ENCODE results near the gene GPR137.
"Not testable (repeated sequence)": the region's sequence is repeated elsewhere in the genome, so short reads cannot be mapped to it uniquely, and the experiment has no call there.

Gene GPR137

DNA sequence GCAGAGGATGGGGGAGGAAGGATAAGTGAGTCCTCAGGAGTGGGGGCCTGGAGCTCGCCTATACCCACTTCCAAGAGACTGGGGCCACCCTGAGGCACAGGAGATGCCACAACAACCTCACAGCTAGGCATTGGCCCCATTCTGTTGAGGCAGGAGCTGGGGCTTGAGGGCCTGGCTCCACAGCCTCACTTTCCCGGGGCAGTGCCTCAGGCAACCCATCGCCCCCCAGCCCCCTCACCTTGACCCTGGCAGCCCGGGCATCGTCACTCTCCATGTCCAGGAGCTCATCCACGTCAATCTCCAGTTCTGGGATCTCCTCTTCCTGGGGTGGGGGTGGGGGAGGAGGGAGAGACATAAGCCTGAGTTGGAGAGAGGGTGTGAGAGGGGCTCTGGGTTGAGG lies 40.7 kb upstream of the GPR137 start:
- Histone ChIP-seq H3K27ac (peak overlapping the region; percentile 89; the same call in 1 of the 2 replicates), H3K27me3 (ENCODE audit: insufficient read depth, low read depth, severe bottlenecking) (no peaks in the 10 kb centered on the region), H3K36me3 (peaks cover 29% of the 10 kb centered on the region), H3K9me3 (ENCODE audit: severe bottlenecking) (no peaks in the 10 kb centered on the region), H3K4me3 (ENCODE audit: low read depth, low read length) (peak overlapping the region; percentile 61)
- no peak for DNase-seq
- TF ChIP-seq, protein P1, sequence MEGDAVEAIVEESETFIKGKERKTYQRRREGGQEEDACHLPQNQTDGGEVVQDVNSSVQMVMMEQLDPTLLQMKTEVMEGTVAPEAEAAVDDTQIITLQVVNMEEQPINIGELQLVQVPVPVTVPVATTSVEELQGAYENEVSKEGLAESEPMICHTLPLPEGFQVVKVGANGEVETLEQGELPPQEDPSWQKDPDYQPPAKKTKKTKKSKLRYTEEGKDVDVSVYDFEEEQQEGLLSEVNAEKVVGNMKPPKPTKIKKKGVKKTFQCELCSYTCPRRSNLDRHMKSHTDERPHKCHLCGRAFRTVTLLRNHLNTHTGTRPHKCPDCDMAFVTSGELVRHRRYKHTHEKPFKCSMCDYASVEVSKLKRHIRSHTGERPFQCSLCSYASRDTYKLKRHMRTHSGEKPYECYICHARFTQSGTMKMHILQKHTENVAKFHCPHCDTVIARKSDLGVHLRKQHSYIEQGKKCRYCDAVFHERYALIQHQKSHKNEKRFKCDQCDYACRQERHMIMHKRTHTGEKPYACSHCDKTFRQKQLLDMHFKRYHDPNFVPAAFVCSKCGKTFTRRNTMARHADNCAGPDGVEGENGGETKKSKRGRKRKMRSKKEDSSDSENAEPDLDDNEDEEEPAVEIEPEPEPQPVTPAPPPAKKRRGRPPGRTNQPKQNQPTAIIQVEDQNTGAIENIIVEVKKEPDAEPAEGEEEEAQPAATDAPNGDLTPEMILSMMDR (IDR thresholded peaks at IDR 0.05; ENCODE audit: low read depth, low read length), result no peak

DNA sequence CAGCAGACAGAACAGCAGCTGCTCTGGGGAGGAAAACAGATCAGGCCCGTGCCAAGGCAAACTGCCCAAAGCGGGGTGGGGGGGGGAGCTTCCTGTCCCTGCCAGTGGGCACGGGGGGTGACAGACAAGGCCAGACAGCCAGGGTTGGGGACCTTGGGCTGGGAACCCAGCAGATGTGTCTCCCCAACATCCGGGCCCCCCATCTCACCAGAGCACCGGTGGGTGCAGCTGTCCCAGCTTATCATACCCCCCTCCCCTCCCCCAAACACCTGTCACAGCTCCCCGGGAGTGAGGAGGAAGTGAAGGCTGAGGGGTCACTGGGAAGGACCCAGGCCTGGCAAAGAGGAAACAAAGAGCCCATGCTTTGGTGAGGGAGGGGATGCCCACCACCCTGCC lies 40.2 kb upstream of the GPR137 start:
- Histone ChIP-seq H3K4me3 (ENCODE audit: low read depth, low read length) (peak overlapping the region; percentile 61), H3K36me3 (peaks cover 29% of the 10 kb centered on the region), H3K27me3 (ENCODE audit: insufficient read depth, low read depth, severe bottlenecking) (no peaks in the 10 kb centered on the region), H3K9me3 (ENCODE audit: severe bottlenecking) (no peaks in the 10 kb centered on the region), H3K27ac (peak overlapping the region; percentile 89)
- TF ChIP-seq, protein P1 (IDR thresholded peaks at IDR 0.05; ENCODE audit: low read depth, low read length), result no peak
- no peak for DNase-seq

DNA sequence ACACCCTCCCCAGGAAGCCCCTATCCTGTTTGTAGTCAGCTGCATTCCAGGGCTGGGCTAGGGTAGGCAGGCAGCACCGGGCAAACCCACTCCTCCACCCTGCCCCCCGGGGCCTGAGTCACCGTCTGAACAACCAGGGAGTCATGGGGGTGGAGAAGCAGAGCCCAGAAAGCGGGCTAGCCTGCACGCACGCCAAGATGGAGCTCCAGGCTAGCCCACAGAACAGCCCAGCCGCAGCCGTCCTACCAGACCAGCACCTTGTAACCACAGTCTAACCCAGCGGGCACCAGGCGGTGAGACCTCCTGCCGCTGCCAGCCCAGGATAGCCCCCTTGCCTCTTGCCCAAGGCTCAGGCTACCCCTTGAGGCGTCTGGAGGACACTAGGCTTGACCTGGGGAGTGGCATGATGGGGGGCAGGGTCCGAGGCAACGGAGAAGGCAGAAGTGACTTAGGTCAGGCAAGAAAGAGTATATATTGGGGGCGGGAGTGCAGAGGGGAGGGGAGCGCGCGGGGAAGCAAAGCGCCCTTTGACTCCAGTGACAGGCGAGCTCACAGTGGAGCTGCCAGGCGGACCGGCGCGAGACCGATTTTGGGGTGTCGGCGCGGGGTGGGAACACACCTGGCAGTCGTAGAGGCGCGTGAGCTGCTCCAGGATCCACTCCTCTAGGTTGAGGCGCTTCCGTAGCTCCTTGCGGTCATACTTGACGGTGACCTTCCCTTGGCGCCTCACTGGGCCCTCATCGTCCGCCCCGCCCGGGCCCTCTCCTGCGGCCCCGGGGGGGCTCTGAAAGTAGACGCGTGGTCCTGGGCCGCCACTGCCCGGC lies 39.6 kb upstream of the GPR137 start:
- no peaks in the 10 kb centered on the region for H3K9me3 ChIP-seq (ENCODE audit: severe bottlenecking)
- H3K36me3 ChIP-seq, result peaks cover 29% of the 10 kb centered on the region
- DNase-seq, result peak; percentile 45
- H3K27me3 ChIP-seq (ENCODE audit: insufficient read depth, low read depth, severe bottlenecking), result no peaks in the 10 kb centered on the region
- peak overlapping the region; percentile 61 for H3K4me3 ChIP-seq (ENCODE audit: low read depth, low read length)
- TF ChIP-seq, protein P1 (IDR thresholded peaks at IDR 0.05; ENCODE audit: low read depth, low read length), result no peak
- peak overlapping the region; percentile 89 for H3K27ac ChIP-seq

DNA sequence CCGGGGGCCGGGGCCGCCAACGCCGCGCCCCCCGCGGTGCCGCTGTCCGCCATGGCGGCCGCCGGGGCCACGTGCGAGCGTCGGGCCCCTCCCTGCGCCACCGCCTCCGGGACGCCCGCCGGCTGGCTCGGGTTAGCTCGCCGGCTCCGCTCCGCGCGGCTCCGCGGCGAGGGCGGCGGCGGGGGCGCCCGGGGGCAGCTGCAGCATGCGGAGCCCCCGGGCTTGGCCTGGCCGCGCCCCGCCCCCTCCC lies 39.1 kb upstream of the GPR137 start:
- H3K9me3 ChIP-seq (ENCODE audit: severe bottlenecking); DNase-seq; H3K27me3 ChIP-seq (ENCODE audit: insufficient read depth, low read depth, severe bottlenecking): not testable (repeated sequence)
- H3K36me3 ChIP-seq, result peaks cover 29% of the 10 kb centered on the region
- H3K27ac ChIP-seq, result peak overlapping the region; percentile 89
- peak overlapping the region; percentile 61 for H3K4me3 ChIP-seq (ENCODE audit: low read depth, low read length)

DNA sequence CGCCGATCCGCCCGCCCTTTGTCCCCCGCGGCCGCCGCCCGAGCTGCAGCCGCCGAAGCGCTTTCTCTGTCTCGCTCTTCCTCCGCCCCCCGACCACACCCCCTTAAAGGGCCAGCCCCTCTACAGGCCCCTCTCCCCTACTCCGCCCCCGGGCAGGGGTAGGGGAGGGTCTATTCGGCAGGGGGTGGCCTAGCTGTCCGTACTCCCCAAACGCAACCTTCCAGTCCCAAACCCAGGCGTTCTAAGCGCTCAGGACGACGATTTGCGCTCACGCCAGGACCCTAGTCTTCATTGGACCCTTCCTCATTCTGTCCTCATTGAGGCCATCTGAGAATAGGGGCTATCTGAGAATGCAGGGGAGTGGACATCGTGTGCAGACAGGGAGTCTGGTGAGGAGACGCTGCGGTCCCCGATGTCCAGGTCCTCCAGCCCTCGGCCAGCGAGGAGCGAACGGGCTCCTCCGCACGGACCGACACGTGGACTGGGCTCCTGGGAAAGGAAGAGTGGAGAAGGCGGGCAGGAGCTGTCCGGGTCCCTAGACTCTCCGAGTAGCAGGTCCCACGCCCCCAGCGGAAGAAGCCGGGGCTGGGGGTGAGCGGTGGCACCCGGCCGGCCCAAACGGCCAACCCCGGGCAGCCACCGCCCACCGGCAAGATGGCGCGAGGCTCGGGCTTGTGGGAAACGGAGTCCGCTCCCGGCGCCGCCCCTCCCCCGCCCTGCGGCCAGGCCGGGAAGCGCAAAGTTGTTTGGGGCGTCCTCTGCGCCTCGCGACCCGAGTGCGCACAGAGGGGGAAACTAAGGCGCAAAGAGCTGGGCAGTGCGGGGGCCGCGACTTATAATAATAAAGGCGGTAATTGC lies 38.5 kb upstream of the GPR137 start, which contains the start of gene PPP1R14B:
Gene PPP1R14B, minus strand, starts transcription at position 73 of the 858 bp plus-strand sequence. CDS start 270 bp downstream, outside the sequence.
- Histone ChIP-seq H3K4me3 (ENCODE audit: low read depth, low read length) (peak within 1 kb of the TSS; percentile 84), H3K9me3 (ENCODE audit: severe bottlenecking) (no peaks in the 10 kb centered on the region), H3K27ac (peak within 1 kb of the TSS; percentile 89), H3K27me3 (ENCODE audit: insufficient read depth, low read depth, severe bottlenecking) (no peaks in the 10 kb centered on the region), H3K36me3 (peaks cover 29% of the 10 kb centered on the region)
- DNase-seq, result peak; percentile 91
- TF ChIP-seq, protein P1 (IDR thresholded peaks at IDR 0.05; ENCODE audit: low read depth, low read length), result 0 out of 2 replicates have a peak, but pooled peaks have one; percentile 12
